ENCODE results near the gene NUDT14.
A peak's percentile ranks its signal among the peaks of the same experiment; 100 is the strongest.

The NUDT14 gene

DNA sequence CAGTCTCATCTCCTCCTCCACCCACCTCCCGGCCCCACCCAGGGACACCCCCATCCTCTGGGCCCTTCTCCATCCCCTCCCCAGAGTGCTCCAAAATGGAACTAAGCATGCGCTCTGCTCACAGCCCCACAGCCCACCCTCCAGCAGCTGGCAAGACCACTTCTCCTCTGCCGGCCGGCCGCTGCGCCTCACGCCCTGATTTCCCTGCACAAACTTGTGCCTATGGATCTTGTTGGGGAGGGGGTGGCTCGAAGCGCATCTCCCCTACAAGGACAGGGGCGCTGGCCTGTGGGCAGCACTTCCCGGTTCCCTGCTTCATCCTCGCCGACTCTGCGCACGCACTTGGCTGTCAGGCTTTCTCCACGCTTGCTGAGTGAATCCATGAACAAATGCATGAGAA is 19.5 kb upstream of the NUDT14 start:
- FAIRE-seq (no peak), DNase-seq (ENCODE audit: insufficient read length, low spot score) (no peak)

- no peak for FAIRE-seq
- DNase-seq (ENCODE audit: insufficient read length, low spot score), result no peak
Measured at GRCh38 chr14:105200074-105200473, 19.0 kb upstream of the NUDT14 start.

DNA sequence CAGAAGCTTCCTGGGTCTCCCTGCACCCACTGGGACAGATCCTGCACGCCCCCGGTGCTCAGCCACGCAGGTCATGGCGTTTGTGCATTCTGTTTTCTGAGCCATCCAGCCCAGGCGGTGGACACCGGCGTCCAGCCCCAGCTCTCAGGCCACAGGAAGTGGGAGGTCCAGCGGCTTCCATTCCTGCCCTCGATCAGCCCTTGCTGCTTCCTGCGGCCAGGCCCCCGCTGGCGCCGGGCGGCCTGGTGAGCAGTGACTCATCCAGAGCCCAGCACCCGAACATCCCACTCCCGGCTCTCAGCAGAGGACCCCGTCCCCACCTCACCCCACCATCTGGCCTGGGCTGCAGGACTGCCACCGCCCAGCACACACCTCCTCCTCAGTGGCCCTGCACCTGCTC is 18.0 kb upstream of the NUDT14 start:
- FAIRE-seq, result no peak

DNA sequence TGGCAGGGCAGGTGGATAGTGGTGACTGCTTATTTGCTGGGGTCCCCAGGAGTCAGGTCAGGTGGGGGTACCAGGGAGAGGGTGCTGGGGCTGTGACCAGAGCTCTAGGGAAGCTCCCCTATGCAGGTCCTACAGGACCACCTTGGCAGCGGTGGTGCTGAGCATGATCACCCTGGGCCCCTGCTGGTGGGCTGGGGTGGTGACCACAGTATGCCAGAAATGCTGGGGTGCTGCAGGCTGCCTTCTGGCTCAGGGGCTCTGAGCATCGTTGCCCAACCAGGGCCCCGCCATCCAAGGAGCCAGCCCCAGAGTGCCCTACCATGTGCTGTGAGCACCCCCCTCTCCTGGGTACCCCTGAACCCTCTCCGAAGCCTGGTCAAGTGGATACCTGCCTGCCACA is 17.5 kb upstream of the NUDT14 start:
- no peak for FAIRE-seq

More for the DNA sequence above, 18.0 kb upstream of the NUDT14 start:
- no peak for DNase-seq (ENCODE audit: insufficient read length, low spot score)

DNA sequence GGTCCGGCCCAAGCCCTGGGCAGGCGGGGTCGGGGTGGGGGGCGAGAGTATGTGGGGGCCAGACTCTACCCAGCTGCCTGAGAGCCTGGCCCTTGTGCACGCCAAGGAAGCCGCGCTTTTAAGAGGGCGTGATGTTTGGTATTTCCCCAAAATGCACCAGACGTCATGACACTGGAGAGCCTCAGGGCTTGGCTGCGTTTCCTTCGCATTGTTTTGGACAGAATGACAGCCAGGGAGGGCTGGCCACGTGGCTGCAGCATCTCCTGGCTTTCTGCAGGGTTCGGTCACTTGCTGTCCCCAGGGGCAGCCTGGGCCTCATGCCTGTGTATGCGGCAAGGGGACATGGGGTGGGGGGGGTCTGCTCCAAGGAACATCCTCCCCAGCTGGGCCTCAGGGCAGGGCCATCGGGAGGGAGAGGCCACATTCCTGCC is 16.1 kb upstream of the NUDT14 start:
- FAIRE-seq, result no peak
- no peak for DNase-seq (ENCODE audit: insufficient read length, low spot score)

More for the DNA sequence above, 17.5 kb upstream of the NUDT14 start:
- DNase-seq (ENCODE audit: insufficient read length, low spot score), result no peak

- no peak for FAIRE-seq
Measured at GRCh38 chr14:105196265-105196960, 15.3 kb upstream of the NUDT14 start.

DNA sequence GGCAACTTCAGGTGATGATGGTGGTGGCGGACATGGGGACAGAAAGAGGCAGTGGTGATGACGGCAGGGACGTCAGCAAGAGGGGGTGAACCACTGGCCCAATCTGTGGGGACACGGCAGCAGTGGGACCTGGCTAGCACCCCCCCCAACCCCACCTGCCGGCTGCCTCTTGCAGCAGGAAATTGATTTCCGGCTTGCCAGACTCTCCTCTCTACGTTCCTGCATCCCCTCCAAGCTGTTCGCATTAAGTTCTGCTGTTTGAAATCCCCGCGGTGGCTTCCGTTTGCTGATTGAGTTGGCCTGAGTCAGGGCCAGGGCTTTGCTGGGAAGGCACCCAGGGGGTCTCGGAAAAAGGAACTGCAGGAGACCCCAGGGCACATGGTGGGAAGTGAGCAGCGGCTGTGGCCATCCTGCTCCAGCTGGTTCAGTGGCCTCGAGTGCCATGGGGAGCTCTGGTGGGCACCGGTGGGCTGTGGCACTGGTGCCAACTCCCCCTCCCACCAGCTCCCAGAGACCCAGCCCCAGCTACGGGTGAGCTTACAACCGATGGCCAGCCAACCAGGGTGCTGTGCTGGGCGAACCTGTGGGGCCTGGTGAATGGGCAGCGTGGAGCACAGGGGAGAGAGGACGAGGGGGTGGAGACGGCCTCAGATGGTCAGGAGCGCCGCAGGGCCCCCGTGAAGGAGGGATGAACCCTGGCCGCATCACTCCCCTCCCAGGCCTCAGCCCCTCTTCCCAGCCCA is 14.6 kb upstream of the NUDT14 start:
- DNase-seq (ENCODE audit: insufficient read length, low spot score) (no peak), FAIRE-seq (no peak)

More at GRCh38 chr14:105196265-105196960, 15.3 kb upstream of the NUDT14 start:
- no peak for DNase-seq (ENCODE audit: insufficient read length, low spot score)

GRCh38 chr14:105195051-105195450 is 13.9 kb upstream of the NUDT14 start:
- FAIRE-seq, result no peak
- no peak for DNase-seq (ENCODE audit: insufficient read length, low spot score)

DNA sequence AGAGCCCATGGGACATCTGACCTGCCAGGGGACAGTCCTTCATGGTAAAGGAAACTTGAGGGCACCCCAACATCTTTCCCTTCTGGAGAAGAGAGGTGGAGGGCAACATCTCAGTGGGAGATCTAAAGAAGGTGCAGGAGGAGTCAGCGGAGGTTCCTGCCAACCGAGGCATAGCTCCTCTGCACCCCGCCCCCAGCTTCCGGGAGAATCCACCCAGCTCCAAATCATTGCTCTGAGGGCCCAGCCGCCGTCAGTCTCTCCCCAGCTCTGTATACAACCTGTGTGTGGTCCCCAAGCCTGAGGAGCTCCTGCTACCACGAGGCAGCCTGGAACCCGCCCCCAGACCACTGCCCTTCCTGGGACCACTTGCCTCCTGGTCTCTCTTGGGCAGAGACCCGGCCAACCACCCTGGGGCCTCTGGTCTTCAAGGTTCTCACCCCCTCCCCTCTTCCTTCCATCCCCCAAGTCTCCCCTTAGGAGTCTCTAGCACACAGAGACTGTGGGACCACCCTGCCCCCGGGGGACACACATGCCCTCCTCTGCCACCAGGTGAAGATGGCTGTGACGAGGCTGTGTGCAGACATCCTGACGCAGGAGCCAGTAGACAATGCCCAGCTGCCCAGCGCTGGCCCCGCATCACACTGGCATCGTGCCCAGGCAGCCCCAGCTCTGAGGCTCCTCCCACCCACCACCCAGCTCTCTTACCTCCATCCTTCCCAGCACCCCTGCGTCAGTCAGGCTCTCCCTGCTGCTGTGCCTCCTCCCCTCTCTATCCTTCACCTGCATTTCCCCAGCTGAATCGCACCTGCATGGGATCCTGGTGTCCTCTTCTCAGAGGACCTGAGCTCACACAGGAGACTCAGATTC is 13.0 kb upstream of the NUDT14 start:
- no peak for FAIRE-seq

GRCh38 chr14:105192866-105193731 is 12.0 kb upstream of the NUDT14 start:
- FAIRE-seq, result peak; percentile 40
- DNase-seq (ENCODE audit: insufficient read length, low spot score), result no peak

More for the DNA sequence above, 13.0 kb upstream of the NUDT14 start:
- DNase-seq (ENCODE audit: insufficient read length, low spot score), result no peak

DNA sequence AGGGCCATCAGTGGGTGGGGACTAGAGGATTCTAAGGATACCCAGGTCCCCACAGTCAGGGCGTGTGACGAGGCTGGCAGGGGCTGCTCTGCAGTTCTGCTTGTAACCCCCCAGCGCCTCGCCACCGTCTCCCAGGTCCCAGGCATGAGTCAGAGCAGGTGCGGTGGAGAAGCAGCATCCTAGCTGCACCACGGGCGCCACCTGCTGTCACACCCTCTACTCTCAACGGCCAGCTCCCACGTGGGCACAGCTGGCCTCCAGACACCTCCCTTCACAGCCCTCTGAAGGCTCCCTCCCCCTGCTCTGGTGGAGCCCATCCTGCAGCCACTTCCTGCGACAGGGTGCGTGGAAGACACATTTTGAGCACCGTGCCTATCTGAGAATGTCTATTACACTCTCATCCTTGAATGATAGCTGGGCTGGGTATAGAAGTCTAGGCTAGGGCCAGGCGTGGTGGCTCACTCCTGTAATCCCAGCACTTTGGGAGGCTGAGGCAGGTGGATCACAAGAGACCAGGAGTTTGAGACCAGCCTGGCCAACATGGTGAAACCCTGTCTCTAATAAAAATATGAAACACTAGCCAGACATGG is 6.9 kb upstream of the NUDT14 start:
- DNase-seq (ENCODE audit: insufficient read length, low spot score), result no peak

DNA sequence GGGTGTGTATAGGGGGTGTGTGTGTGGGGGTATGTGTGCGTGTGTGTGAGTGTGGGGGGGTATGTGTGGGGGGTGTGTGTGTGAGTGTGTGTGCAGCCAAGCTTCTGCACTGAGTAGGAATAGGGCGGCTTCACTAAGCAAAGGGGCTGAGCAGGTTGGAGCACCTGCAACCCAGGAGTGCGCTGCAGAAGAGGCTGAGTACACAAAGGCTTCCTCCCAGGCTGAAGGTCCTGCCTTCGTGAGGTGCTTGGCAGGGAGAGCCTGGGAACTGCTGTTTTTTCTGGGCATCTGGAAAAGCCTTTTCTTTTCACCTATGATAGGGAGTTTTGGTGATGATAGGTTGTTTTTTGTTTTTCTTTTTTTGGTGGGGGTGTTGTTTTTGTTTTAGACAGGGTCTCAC is 6.0 kb upstream of the NUDT14 start:
- DNase-seq (ENCODE audit: insufficient read length, low spot score) (no peak), FAIRE-seq (no peak)

More for the DNA sequence above, 6.9 kb upstream of the NUDT14 start:
- FAIRE-seq, result no peak

- FAIRE-seq, result no peak
- no peak for DNase-seq (ENCODE audit: insufficient read length, low spot score)
Measured at GRCh38 chr14:105185973-105186372, 4.9 kb upstream of the NUDT14 start.

DNA sequence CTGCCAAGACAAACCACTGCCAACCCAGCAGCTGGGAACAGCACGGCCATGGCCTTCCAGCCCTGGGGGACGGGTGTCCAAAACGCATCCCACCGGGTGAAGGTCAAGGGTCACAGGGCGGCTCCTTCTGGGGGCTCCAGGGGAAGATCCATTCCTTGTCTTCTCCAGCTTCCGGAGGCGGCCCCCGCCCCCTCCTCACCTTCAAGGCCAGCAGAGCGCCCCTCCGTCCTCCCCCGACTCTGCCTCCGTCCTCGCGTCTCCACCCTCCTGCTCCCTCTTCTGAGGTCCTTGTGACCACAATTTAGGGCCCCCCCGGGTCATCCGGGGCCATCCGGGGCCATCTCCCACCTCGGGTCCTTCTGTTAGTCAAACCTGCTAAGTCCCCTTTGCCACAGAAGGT is 3.9 kb upstream of the NUDT14 start:
- FAIRE-seq (no peak), DNase-seq (ENCODE audit: insufficient read length, low spot score) (no peak)

- DNase-seq (ENCODE audit: insufficient read length, low spot score) (no peak), FAIRE-seq (no peak)
Measured at GRCh38 chr14:105184461-105184860, 3.3 kb upstream of the NUDT14 start.

- FAIRE-seq (no peak), DNase-seq (ENCODE audit: insufficient read length, low spot score) (no peak)
Measured at GRCh38 chr14:105182296-105183020, 1.3 kb upstream of the NUDT14 start.

DNA sequence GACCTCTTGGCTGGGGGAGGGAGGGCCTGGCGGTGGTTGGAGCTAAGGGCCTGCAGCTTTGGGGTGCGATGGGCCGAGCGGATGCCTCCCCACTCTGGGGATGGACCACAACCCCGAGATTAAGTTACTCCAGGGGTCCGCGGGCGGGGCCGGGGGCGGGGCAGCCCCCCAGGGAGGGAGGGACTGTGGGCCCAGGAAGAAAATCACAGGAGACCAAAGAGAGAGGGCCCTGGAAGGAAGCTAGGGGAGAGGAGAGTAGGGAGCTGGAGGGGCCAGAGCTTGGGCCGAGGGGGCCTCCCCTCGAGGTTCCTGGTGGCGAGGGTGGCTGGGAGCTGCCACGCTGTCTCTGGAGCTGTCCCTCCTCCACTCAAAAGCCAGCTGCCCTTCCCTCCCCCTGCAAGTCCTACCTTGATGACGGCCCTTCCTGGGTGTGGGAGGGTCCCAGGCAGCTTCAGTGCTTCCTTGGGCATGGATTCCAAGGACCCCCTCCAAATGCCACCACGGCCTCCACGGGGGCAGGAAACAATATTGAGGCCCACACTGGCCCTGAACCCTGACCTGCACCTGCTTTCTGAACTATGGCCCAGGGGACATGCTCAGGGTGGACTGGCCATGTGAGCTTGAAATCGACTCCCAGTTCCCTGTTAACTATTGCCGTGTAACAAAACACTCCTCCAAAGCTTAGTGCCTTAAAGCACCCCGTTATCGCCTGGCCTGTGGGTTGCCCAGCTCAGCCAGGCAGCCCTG is 610 bp upstream of the NUDT14 start:
- no peak for FAIRE-seq

DNA sequence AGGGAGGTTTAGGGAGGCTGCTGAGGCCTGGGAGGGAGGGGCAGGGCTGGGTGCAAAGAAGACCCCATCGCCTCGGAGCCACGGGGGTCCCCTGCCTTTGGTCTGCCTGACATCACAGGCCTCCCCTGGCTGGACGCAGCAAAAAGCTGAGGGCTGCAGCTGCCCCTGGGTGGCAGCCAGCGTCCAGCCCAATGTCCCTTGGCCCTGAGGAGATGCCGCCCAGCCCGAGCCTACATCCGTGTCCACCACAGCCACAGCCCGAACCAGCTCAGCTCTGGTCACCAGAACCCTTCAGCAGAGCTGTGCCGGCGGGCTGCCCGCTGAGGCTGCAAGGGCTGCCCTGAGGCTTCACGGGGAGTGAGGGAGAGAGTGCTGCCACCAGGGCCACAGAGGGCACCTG is 1.9 kb downstream of the NUDT14 start:
- FAIRE-seq (no peak), DNase-seq (ENCODE audit: insufficient read length, low spot score) (no peak)

More for the DNA sequence above, 610 bp upstream of the NUDT14 start:
- no peak for DNase-seq (ENCODE audit: insufficient read length, low spot score)

GRCh38 chr14:105178868-105179140 is 2.3 kb downstream of the NUDT14 start:
- DNase-seq (ENCODE audit: insufficient read length, low spot score) (no peak), FAIRE-seq (no peak)

All from HTR-8/SVneo (cell line).